Ovary (tissue), 9 donors: Measurements from ENCODE around the gene C2orf80. TPM values are rescaled to one million over a fixed set of nuclear protein-coding genes. Genes with fewer than 3 reads are reported as not detected.

Source experiments
- DNase-seq, 5 donors: peaks; one replicate each; pipeline ENCODE4 v3.0.0-alpha.2; 2019 to 2020
- H3K27ac ChIP-seq, 2 donors: fragments of 200-600 bp; one replicate each; pipeline versions ENCODE4 v1.5.1 to v1.8.0; 2019 to 2022
- H3K27me3 ChIP-seq: fragments of 200-600 bp; one replicate; pipeline ENCODE4 v1.8.0; 2022
- H3K36me3 ChIP-seq: fragments of 200-600 bp; sonication (generic); one replicate; pipeline ENCODE4 v1.5.1; 2019
- H3K4me1 ChIP-seq: one replicate; pipeline ENCODE4 v1.8.1; 2013; ENCODE audit warnings: mild to moderate bottlenecking, moderate library complexity; ENCODE audit not compliant: insufficient read depth
- H3K4me3 ChIP-seq: fragments of 200-600 bp; sonication (generic); one replicate; pipeline ENCODE4 v1.5.1; 2017
- H3K9me3 ChIP-seq, 2 donors: fragments of 200-600 bp in 1 of 2; sonication (generic) in 1 of 2; one replicate each; pipeline versions ENCODE4 v1.5.1 to v1.8.1; 2013 to 2019; ENCODE audit warnings: mild to moderate bottlenecking in 1 of 2, moderate library complexity in 1 of 2
- CTCF ChIP-seq, 3 donors: fragments of 450-650 bp in 2 of 3; fragments of 200-600 bp in 1 of 3; IDR thresholded peaks; one replicate each; pipeline versions ENCODE4 v1.5.1 to v1.8.0; 2016 to 2022; ENCODE audit warnings: antibody characterized with exemption in 3 of 3, mild to moderate bottlenecking in 1 of 3
- EP300 ChIP-seq: sonication (generic); formaldehyde crosslinking; IDR thresholded peaks from one replicate; pipeline ENCODE4 v1.6.1; 2017; ENCODE audit warnings: antibody characterized with exemption
- POLR2A ChIP-seq: fragments of 450-650 bp; IDR thresholded peaks from one replicate; pipeline ENCODE4 v1.6.1; 2017; ENCODE audit warnings: antibody characterized with exemption, mild to moderate bottlenecking, moderate library complexity
- WGBS, 3 donors: extraction: QIAGEN DNeasy Blood & Tissue Kit in 1 of 3; methylation state at CpG; one replicate each; pipeline versions ENCODE4 v1.1.5 to v1.1.7; 2013 to 2017; 5-methylcytosine and 5-hydroxymethylcytosine counted together
- intact Hi-C, 4 donors: fragments of 100-400 bp; cut with DNase I; formaldehyde crosslinking; loops; one replicate each; pipeline versions ENCODE4 v1.11.0 to v1.15.1; 2022 to 2023
- polyA plus RNA-seq, 2 donors: library from polyadenylated mRNA; stranded (reverse); fragments of 200-250 nt in 1 of 2; fragments of 350-450 nt in 1 of 2; fragmentation: Illumina TruSeq in 1 of 2; extraction: RNeasy Lipid Tissue Mini Kit (QIAGEN cat#74804) in 1 of 2; gene quantifications; one replicate each; pipeline ENCODE4 v1.2.3, GENCODE V29; 2013 to 2014
- total RNA-seq, 7 donors: library from RNA; depleted of rRNA in 2 of 7; stranded (reverse); fragments of >200 nt in 2 of 7; fragmentation: NEBNext Ultra II Directional in 3 of 7; extraction: Animal tissue kit (Norgen Biotek cat#: 25700) in 3 of 7; gene quantifications; one replicate each; pipeline versions ENCODE4 v1.1.0 to v1.2.4, GENCODE V29; 2016 to 2023
- donor health status: DM: no; HTN: no; CAD: no; lungs with moderate emphysema.
- donor health status: DM: no; HTN: no; CAD: no.
- donor health status: Bipolar disorder and iron deficiency.
- donor health status: DM: yes; HTN: yes; CAD: no.
- donor health status: DM: no; HTN: no; CAD: no.
- donor health status: DM: yes; HTN: yes; CAD: no.

Gene C2orf80
- total and polyA plus RNA-seq, 9 donors, result not detected

GRCh38 chr2:208148803-208149202 is 41.0 kb downstream of the C2orf80 start:
- no peaks in the 10 kb centered on the region for H3K4me1 ChIP-seq
- no peaks in the 10 kb centered on the region for H3K36me3 ChIP-seq
- intact Hi-C loops, result no loop called here
- no peaks in the 10 kb centered on the region for H3K9me3 ChIP-seq
- H3K27me3 ChIP-seq, result no peaks in the 10 kb centered on the region
- 67 to 79% (median 72%) methylated on average over 2 of the region's 2 CpGs for WGBS, 3 donors
- TF ChIP-seq CTCF (IDR thresholded peaks at IDR 0.05), result no peak
- no peak for TF ChIP-seq POLR2A
- TF ChIP-seq EP300, result no peak
- H3K27ac ChIP-seq, result no peak overlapping the region
- DNase-seq, result no peak
- no peak overlapping the region for H3K4me3 ChIP-seq

- DNase-seq, result no peak
- TF ChIP-seq CTCF (IDR thresholded peaks at IDR 0.05) (no peak), POLR2A (no peak), EP300 (no peak)
- 62 to 81% (median 71%) methylated on average over 3 of the region's 3 CpGs for WGBS, 3 donors
- Histone ChIP-seq H3K9me3 (no peaks in the 10 kb centered on the region), H3K4me3 (no peak overlapping the region), H3K27me3 (no peaks in the 10 kb centered on the region), H3K4me1 (no peaks in the 10 kb centered on the region), H3K27ac (no peak overlapping the region), H3K36me3 (no peaks in the 10 kb centered on the region)
- intact Hi-C loops, result no loop called here
These were observed 42.1 kb downstream of the C2orf80 start for GRCh38 chr2:208147759-208148158.

- DNase-seq, result no peak
- TF ChIP-seq EP300, result no peak
- TF ChIP-seq CTCF (IDR thresholded peaks at IDR 0.05), result no peak
- no peak for TF ChIP-seq POLR2A
These were observed 42.8 kb downstream of the C2orf80 start for GRCh38 chr2:208147008-208147407.

GRCh38 chr2:208146006-208146405 is 43.8 kb downstream of the C2orf80 start, which contains the start of gene CRYGB:
Gene CRYGB, minus strand, starts transcription at chr2:208146158. Its CDS starts 38 bp downstream, at chr2:208146120.
- no peaks in the 10 kb centered on the region for H3K27me3 ChIP-seq
- H3K4me3 ChIP-seq, result no peak within 1 kb of the TSS
- no peak for DNase-seq
- TF ChIP-seq POLR2A (no peak), CTCF (IDR thresholded peaks at IDR 0.05) (no peak), EP300 (no peak)
- H3K9me3 ChIP-seq, result no peaks in the 10 kb centered on the region
- WGBS, 3 donors, result 66 to 76% (median 74%) methylated on average over 6 of the region's 6 CpGs
- no peaks in the 10 kb centered on the region for H3K36me3 ChIP-seq
- no peaks in the 10 kb centered on the region for H3K4me1 ChIP-seq
- intact Hi-C loops, result no loop called here
- H3K27ac ChIP-seq, result no peak within 1 kb of the TSS

More at GRCh38 chr2:208147008-208147407, 42.8 kb downstream of the C2orf80 start:
- H3K4me3 ChIP-seq, result no peak overlapping the region
- H3K9me3 ChIP-seq, result no peaks in the 10 kb centered on the region
- no peak overlapping the region for H3K27ac ChIP-seq
- intact Hi-C loops, result no loop called here
- H3K4me1 ChIP-seq, result no peaks in the 10 kb centered on the region
- H3K36me3 ChIP-seq, result no peaks in the 10 kb centered on the region
- H3K27me3 ChIP-seq, result no peaks in the 10 kb centered on the region
